T47D (cell line): Measurements from ENCODE around the gene ITSN1.
A peak's percentile ranks its signal among the peaks of the same experiment; 100 is the strongest.
"Not testable (repeated sequence)": the region's sequence is repeated elsewhere in the genome, so short reads cannot be mapped to it uniquely, and the experiment has no call there.

Experiments used
- DNase-seq, 2 experiments: peaks; one replicate each; pipeline versions ENCODE4 v3.0.0 to v3.0.0-alpha.2; 2011 to 2012; ENCODE audit warnings: low read depth in 1 of 2, low spot score in 1 of 2
- JUND ChIP-seq: IDR thresholded peaks from 2 replicates; pipeline ENCODE4 v1.6.1; 2012; ENCODE audit warnings: low read depth
- in situ Hi-C: cut with HindIII; loops from 2 replicates; pipeline ENCODE4 v1.10.0; 2016; ENCODE audit warnings: low sequenced_read_pairs, low pct_unique_long_range_greater_than_20kb

Gene ITSN1

GRCh38 chr21:33775100-33775828 lies 133.0 kb downstream of the ITSN1 start:
- in situ Hi-C loops = no loop called here
- DNase-seq = peak; percentile 16 to 65
- no peak for TF ChIP-seq JUND

GRCh38 chr21:33780631-33781030 lies 138.3 kb downstream of the ITSN1 start:
- DNase-seq = no peak
- in situ Hi-C loops = no loop called here
- TF ChIP-seq JUND = no peak

- TF ChIP-seq JUND = no peak
- in situ Hi-C loops = no loop called here
- DNase-seq = no peak
Observed at GRCh38 chr21:33781121-33781520, 138.8 kb downstream of the ITSN1 start.

- TF ChIP-seq JUND = no peak
- in situ Hi-C loops = no loop called here
- DNase-seq = no peak
Observed at GRCh38 chr21:33783187-33783979, 141.1 kb downstream of the ITSN1 start.

GRCh38 chr21:33787431-33787830 lies 145.1 kb downstream of the ITSN1 start:
- no peak for TF ChIP-seq JUND
- no peak for DNase-seq
- in situ Hi-C loops = no loop called here

GRCh38 chr21:33788438-33788837 lies 146.1 kb downstream of the ITSN1 start:
- DNase-seq, in situ Hi-C loops: not testable (repeated sequence)

- in situ Hi-C loops = no loop called here
- no peak for DNase-seq
- TF ChIP-seq JUND = no peak
Observed at GRCh38 chr21:33789697-33790096, 147.4 kb downstream of the ITSN1 start.

- no peak for DNase-seq
- in situ Hi-C loops = no loop called here
Observed at GRCh38 chr21:33791073-33791472, 148.8 kb downstream of the ITSN1 start.

GRCh38 chr21:33794596-33794995 lies 152.3 kb downstream of the ITSN1 start:
- TF ChIP-seq JUND = no peak
- no peak for DNase-seq
- in situ Hi-C loops = no loop called here

More at GRCh38 chr21:33791073-33791472, 148.8 kb downstream of the ITSN1 start:
- TF ChIP-seq JUND = no peak

GRCh38 chr21:33797565-33797964 lies 155.3 kb downstream of the ITSN1 start:
- no peak for DNase-seq
- in situ Hi-C loops = no loop called here
- no peak for TF ChIP-seq JUND

- in situ Hi-C loops = no loop called here
- DNase-seq = no peak
- TF ChIP-seq JUND = no peak
Observed at GRCh38 chr21:33799378-33800090, 157.2 kb downstream of the ITSN1 start.

- in situ Hi-C loops = no loop called here
- no peak for TF ChIP-seq JUND
- no peak for DNase-seq
Observed at GRCh38 chr21:33800753-33801423, 158.6 kb downstream of the ITSN1 start.
